GM12891 (cell line): ENCODE data around the gene TMEM132D.

ENCODE experiments used
- PAX5 ChIP-seq: IDR thresholded peaks from 2 replicates; pipeline ENCODE4 v1.6.1; 2011; ENCODE audit warnings: low read length, moderate library complexity, mild to moderate bottlenecking; ENCODE audit not compliant: insufficient read depth, severe bottlenecking
- TAF1 ChIP-seq: IDR thresholded peaks from 2 replicates; pipeline ENCODE4 v1.6.1; 2011; ENCODE audit warnings: low read depth, low read length, control low read depth

DNA sequence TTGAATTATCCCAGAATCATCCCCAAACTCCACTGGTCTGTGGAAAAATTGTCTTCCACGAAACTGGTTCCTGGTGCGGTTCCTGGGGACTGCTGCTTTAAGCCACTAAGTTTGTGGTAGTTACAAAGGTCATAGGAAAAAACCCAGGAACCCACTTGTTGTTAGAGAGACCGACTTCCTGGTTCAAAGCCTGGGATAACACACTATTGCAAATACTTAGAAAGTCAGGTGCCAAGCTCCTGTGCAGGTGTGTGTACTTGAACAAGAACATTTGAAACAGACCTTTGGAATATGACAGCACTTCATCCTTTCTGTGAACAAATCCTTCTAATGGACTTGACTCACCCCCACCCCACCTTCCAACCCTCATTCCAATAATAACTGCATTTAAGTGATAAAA is 530.9 kb downstream of the TMEM132D start:
- TF ChIP-seq TAF1 (no peak), PAX5 (no peak)
